Measurements from ENCODE around the gene CEP162. TPM values are rescaled to one million over a fixed set of nuclear protein-coding genes. Genes with fewer than 3 reads are reported as not detected.

Gene CEP162
- total and polyA plus RNA-seq, 10 of the 15 experiments (the other 5 are each of a cell fraction or from before 2014, with no cell fraction given): 2.7 to 7.9 (median 4.5) TPM

DNA sequence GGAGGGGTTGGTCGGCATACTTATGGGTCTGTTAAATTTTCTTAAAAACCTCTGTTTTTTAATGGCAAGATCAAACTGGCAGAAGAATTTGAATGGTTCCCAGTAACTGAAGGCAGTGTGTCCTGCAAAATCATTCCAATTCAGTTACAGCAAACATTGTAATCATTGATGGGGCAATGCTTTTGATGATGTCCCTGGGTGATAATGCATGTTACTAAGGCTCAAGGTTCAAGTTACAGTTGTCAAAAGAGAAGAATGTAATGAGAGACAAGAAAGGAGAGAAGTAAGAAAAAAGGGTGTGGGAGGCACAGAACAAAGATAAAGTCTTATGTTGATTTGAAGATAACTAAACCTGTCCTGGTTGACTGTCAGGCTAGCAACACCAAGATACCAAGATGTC lies 54.9 kb downstream of the CEP162 start:
- in situ Hi-C loops (cut with MboI) (no loop called here), intact Hi-C loops (cut with micrococcal nuclease; ENCODE audit: unreplicated experiment) (no loop called here)
- ChIA-PET CTCF (interaction anchor here (1.1 kb wide), 1 partner anchor 55 kb away, joined by 4 read pairs; no protein-coding TSS in a partner anchor), POLR2A (no interaction called here), SMC1A (ENCODE audit: uncharacterized antibody, unreplicated experiment) (no interaction called here), RAD21 (ENCODE audit: unreplicated experiment) (no interaction called here)
- H3K9me3 ChIP-seq (replicated peaks; ENCODE audit: control insufficient read depth, insufficient read depth, low read length): no peaks in the 10 kb centered on the region
- no peak for FAIRE-seq
- H3K79me2 ChIP-seq (ENCODE audit: control insufficient read depth, insufficient read depth, low read length): no peaks in the 10 kb centered on the region
- no peaks in the 10 kb centered on the region for H3K36me3 ChIP-seq (ENCODE audit: control insufficient read depth in 2 of 2, insufficient read depth in 2 of 2, low read length in 1 of 2)
- H3K4me2 ChIP-seq (ENCODE audit: control insufficient read depth, insufficient read depth): no peak overlapping the region
- H2AFZ ChIP-seq (ENCODE audit: control insufficient read depth, low read depth, low read length): no peak overlapping the region
- DNase-seq (ENCODE audit: low read depth, low spot score): no peak
- BruUV-seq (replicated peaks): no TSS peak
- 100% methylated on average over 1 of the region's 1 CpG for WGBS (ENCODE audit: insufficient coverage, insufficient replicate concordance, low lambda C conversion rate, missing lambda C conversion rate)
- H3K27me3 ChIP-seq (replicated peaks in 1 of 2; ENCODE audit: control insufficient read depth in 2 of 2, insufficient read depth in 2 of 2, low read length in 1 of 2): no peaks in the 10 kb centered on the region
- no peak overlapping the region for H3K9ac ChIP-seq (ENCODE audit: control insufficient read depth, insufficient read depth, low read length)
- H3K4me1 ChIP-seq (ENCODE audit: control insufficient read depth, insufficient read depth, low read length): no peaks in the 10 kb centered on the region
- no peak overlapping the region for H3K27ac ChIP-seq (ENCODE audit: control insufficient read depth, insufficient read depth)
- no peak for ATAC-seq
- no peak overlapping the region for H3K4me3 ChIP-seq
- no peaks in the 10 kb centered on the region for H4K20me1 ChIP-seq (ENCODE audit: control insufficient read depth, insufficient read depth)
- TF ChIP-seq ZBED1 (IDR thresholded peaks at IDR 0.05; ENCODE audit: borderline replicate concordance) (no peak), ZNF384 (IDR thresholded peaks at IDR 0.05; ENCODE audit: borderline replicate concordance, low read depth, low read length) (no peak), MYC (IDR thresholded peaks at IDR 0.05; ENCODE audit: insufficient read depth, insufficient read length, insufficient replicate concordance, low read length, severe bottlenecking) (no peak), FOXK2 (IDR thresholded peaks at IDR 0.05) (no peak), NFYB (IDR thresholded peaks at IDR 0.05; ENCODE audit: insufficient read depth, low read depth, low read length) (no peak), HCFC1 (IDR thresholded peaks at IDR 0.05; ENCODE audit: low read length) (no peak), NFXL1 (IDR thresholded peaks at IDR 0.05; ENCODE audit: borderline replicate concordance) (no peak)
- TF ChIP-seq, protein P1, sequence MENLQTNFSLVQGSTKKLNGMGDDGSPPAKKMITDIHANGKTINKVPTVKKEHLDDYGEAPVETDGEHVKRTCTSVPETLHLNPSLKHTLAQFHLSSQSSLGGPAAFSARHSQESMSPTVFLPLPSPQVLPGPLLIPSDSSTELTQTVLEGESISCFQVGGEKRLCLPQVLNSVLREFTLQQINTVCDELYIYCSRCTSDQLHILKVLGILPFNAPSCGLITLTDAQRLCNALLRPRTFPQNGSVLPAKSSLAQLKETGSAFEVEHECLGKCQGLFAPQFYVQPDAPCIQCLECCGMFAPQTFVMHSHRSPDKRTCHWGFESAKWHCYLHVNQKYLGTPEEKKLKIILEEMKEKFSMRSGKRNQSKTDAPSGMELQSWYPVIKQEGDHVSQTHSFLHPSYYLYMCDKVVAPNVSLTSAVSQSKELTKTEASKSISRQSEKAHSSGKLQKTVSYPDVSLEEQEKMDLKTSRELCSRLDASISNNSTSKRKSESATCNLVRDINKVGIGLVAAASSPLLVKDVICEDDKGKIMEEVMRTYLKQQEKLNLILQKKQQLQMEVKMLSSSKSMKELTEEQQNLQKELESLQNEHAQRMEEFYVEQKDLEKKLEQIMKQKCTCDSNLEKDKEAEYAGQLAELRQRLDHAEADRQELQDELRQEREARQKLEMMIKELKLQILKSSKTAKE (IDR thresholded peaks at IDR 0.05; ENCODE audit: low read depth, poor library complexity, severe bottlenecking): no peak
- TF ChIP-seq, protein P2, sequence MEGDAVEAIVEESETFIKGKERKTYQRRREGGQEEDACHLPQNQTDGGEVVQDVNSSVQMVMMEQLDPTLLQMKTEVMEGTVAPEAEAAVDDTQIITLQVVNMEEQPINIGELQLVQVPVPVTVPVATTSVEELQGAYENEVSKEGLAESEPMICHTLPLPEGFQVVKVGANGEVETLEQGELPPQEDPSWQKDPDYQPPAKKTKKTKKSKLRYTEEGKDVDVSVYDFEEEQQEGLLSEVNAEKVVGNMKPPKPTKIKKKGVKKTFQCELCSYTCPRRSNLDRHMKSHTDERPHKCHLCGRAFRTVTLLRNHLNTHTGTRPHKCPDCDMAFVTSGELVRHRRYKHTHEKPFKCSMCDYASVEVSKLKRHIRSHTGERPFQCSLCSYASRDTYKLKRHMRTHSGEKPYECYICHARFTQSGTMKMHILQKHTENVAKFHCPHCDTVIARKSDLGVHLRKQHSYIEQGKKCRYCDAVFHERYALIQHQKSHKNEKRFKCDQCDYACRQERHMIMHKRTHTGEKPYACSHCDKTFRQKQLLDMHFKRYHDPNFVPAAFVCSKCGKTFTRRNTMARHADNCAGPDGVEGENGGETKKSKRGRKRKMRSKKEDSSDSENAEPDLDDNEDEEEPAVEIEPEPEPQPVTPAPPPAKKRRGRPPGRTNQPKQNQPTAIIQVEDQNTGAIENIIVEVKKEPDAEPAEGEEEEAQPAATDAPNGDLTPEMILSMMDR (IDR thresholded peaks at IDR 0.05 in 2 of 3, conservative IDR thresholded peaks at IDR 0.05 in 1 of 3; ENCODE audit: control insufficient read depth in 2 of 3, extremely low read depth in 1 of 3, insufficient read depth in 1 of 3, low read depth in 3 of 3, low read length in 3 of 3): no peak
- TF ChIP-seq, protein P3, sequence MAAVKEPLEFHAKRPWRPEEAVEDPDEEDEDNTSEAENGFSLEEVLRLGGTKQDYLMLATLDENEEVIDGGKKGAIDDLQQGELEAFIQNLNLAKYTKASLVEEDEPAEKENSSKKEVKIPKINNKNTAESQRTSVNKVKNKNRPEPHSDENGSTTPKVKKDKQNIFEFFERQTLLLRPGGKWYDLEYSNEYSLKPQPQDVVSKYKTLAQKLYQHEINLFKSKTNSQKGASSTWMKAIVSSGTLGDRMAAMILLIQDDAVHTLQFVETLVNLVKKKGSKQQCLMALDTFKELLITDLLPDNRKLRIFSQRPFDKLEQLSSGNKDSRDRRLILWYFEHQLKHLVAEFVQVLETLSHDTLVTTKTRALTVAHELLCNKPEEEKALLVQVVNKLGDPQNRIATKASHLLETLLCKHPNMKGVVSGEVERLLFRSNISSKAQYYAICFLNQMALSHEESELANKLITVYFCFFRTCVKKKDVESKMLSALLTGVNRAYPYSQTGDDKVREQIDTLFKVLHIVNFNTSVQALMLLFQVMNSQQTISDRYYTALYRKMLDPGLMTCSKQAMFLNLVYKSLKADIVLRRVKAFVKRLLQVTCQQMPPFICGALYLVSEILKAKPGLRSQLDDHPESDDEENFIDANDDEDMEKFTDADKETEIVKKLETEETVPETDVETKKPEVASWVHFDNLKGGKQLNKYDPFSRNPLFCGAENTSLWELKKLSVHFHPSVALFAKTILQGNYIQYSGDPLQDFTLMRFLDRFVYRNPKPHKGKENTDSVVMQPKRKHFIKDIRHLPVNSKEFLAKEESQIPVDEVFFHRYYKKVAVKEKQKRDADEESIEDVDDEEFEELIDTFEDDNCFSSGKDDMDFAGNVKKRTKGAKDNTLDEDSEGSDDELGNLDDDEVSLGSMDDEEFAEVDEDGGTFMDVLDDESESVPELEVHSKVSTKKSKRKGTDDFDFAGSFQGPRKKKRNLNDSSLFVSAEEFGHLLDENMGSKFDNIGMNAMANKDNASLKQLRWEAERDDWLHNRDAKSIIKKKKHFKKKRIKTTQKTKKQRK (IDR thresholded peaks at IDR 0.05; ENCODE audit: low read depth, low read length): no peak
- TF ChIP-seq, protein P4, sequence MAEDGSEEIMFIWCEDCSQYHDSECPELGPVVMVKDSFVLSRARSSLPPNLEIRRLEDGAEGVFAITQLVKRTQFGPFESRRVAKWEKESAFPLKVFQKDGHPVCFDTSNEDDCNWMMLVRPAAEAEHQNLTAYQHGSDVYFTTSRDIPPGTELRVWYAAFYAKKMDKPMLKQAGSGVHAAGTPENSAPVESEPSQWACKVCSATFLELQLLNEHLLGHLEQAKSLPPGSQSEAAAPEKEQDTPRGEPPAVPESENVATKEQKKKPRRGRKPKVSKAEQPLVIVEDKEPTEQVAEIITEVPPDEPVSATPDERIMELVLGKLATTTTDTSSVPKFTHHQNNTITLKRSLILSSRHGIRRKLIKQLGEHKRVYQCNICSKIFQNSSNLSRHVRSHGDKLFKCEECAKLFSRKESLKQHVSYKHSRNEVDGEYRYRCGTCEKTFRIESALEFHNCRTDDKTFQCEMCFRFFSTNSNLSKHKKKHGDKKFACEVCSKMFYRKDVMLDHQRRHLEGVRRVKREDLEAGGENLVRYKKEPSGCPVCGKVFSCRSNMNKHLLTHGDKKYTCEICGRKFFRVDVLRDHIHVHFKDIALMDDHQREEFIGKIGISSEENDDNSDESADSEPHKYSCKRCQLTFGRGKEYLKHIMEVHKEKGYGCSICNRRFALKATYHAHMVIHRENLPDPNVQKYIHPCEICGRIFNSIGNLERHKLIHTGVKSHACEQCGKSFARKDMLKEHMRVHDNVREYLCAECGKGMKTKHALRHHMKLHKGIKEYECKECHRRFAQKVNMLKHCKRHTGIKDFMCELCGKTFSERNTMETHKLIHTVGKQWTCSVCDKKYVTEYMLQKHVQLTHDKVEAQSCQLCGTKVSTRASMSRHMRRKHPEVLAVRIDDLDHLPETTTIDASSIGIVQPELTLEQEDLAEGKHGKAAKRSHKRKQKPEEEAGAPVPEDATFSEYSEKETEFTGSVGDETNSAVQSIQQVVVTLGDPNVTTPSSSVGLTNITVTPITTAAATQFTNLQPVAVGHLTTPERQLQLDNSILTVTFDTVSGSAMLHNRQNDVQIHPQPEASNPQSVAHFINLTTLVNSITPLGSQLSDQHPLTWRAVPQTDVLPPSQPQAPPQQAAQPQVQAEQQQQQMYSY (CRISPR knock-in tag; IDR thresholded peaks at IDR 0.05): no peak
